Measurements from ENCODE around the gene PET117.
"Not testable (repeated sequence)": the region's sequence is repeated elsewhere in the genome, so short reads cannot be mapped to it uniquely, and the experiment has no call there.

PET117 gene

DNA sequence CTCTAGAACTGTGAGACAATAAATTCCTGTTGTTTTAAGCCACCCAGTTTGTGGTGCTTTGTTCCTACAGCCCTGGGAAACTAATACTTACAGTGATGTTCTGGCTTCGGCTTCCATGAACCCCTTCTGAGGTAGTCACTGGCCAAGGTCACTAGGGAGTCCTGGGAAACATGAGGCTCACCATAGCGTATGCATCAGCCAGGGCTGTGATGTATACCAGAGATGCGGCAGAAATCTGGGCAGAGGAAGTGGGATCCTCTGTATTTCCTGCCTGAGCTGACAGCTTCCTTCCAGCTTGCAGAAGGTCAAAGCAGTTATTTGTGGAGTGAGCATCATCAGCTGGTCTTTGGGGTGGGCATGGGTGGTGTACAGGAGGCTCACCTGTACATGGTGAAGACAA lies 27.9 kb downstream of the PET117 start:
- no peak for DNase-seq

DNA sequence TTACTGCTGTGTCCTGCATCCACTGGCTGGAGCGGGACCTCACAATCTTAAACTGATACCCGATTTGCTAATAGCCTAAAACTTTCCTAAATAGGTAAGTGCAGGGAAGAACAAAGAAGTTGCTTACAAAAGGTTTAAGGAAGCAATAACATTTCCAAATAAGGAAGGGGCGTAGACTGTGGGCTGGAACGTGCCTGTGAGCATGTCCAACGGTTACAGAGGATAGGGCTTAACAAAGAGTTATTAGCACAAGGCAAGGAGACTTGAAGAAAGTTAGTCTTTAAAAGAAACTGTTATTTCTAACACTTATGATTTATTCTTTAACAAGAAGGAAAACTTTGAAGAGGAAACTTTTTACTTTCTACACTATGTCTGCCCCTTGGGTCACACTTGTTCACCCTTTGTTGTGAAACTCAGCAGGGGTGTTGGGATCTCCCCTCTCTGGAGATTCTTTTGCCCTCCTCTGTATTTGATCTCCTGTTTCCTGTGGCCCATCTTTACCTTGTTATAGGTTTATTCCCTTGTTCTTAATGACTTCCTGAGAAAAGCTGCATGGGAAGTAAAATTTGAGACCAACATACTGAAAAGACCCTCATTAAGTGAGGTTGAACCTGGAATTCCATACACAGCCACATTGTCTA lies 28.7 kb downstream of the PET117 start:
- DNase-seq: no peak

DNA sequence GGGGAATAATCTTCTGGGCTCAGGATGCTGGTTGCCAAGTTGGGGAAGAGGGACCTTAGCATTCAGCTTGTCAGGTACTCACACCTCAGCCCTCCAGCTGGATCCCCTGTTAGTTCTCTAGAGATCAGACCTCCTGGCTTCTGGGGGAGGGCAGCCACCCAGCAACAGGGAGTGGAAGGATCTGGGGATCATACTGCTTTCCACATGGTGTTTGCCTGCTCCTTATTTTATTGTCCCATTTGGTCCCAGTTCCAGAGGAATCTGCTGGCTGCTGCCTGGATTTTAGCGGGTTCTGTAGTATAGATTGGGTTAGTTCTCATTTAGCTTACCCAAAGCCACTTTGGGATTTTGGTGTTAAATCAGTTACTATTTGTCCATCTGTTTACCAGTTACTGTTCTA lies 29.3 kb downstream of the PET117 start:
- DNase-seq: no peak

DNA sequence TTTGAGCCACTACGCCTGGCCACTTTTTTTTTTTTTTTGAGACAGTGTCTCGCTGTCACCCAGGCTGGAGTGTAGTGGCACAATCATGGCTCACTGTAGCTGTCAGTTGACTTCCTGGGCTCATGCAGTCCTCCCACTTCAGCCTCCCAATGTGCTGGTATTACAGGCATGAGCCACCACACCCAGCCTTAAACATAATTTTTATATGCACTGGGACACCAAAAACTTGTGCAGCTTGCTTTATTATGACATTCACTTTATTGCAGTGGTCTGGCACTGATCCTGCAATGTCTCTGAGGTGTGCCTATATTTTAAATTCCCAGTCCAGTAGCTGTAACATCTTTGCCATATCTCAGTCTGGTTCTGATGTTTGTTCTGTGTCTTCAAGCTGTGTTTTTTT lies 34.7 kb downstream of the PET117 start:
- DNase-seq: no peak

DNA sequence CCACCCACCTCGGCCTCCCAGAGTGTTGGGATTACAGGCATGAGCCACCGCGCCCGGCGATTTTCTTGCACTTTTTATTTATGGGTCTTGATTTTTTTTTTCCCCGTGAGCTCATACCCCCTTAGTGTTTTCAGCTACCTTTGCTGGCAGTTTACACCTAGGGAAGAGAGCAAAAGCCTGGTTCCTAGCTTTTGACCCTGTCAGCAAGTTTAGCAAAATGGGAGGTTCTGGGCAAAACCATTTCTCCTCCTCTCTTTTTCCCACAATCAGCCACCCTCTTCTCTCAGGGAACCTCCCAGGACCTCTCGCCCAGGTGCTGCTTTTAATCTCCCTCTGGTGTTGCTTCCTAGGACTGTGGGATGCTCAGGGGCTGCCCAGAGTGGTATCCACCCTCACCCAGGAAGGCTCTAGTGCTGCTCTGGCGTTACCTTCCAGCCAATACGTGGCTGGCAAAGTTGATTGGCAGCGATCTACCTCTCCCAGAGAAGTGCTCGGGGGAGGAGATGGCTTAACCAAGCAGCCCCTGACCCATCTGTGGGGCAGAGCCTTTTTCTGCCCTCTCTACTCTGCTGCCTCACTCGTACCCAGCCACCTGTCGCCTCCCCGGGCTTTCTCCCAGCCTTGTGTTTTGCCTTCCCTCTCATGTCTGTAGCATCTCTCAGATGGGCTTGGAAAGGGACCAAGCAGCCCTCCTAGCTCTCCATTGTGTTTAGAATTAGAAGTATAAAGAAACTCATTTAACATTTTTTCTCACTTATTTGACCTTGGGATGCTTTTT lies 37.4 kb downstream of the PET117 start:
- DNase-seq: no peak

DNA sequence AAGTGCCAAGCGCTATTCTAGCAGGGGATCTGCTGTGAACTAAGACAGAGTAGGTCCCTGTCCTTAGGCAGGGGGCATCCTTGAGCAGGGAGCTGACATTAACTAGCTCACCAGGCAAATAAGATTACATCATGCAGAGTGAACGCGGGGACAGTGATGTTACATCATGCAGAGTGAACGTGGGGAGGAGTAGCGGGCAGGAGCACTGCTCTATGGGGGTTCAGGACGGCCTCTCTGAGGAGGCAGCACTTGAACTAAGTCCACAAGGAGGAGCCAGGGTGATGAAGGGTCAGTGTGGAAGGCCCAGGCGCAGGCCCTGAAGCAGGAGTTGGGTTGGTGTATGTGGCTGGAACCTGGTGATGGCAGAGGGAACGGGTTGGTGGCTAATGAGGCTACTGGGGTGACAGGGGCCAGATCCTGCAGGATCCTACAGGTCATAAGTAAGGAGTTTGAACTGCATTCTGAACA lies 38.7 kb downstream of the PET117 start:
- DNase-seq: no peak

- DNase-seq: not testable (repeated sequence)
Observed at GRCh38 chr20:18180366-18180765, 42.7 kb downstream of the PET117 start.

DNA sequence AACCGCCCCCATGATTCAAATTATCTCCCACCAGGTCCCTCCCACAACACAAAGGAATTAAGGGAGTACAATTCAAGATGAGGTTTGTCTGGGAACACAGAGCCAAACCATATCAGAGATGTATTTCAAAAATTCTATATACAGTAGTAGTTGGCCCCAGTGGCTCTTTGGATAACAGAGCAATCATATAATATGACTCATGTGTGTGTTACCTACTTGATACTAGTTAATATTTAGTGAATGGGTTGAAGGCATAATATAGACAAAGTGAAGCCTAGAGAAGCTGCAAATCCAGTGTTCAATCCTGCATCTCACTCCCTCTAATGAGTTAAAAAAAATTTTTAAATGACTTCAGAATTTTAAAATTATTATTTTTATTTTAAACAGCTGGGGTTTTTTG lies 43.2 kb downstream of the PET117 start:
- DNase-seq: no peak

- DNase-seq: no peak
Observed at GRCh38 chr20:18187020-18187419, 49.4 kb downstream of the PET117 start.

DNA sequence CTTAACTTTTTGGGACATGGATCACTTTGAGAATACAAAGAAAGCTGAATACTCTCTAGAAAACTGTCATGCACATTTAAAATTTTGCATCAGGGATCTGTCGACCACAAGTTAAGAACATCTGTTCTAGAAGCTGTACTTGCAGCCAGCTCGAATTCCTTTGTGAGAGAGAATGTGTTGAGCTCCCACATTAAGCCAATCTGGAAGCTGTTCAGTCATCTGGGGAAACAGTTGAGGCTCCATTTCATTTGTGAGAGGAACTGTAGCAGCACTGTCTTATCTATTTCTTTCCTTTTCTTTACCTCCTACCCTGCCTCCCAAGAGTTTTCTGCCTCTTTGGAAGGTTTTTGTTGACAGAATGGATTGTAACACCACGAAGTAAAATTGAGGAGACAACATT lies 50.8 kb downstream of the PET117 start:
- DNase-seq: no peak

GRCh38 chr20:18190338-18191233 lies 52.9 kb downstream of the PET117 start:
- no peak for DNase-seq

- no peak for DNase-seq
Observed at GRCh38 chr20:18191306-18191705, 53.6 kb downstream of the PET117 start.
